Measurements from ENCODE around the gene RNF7. TPM values are rescaled to one million over a fixed set of nuclear protein-coding genes. Genes with fewer than 3 reads are reported as not detected.
A peak's percentile ranks its signal among the peaks of the same experiment; 100 is the strongest.

RNF7 gene
- total RNA-seq, 1 donor from 2014 or later, result 56.9 TPM

- no peak for TF ChIP-seq CTCF (IDR thresholded peaks at IDR 0.05; ENCODE audit: insufficient read depth, low read length, severe bottlenecking)
- no peak for FAIRE-seq
- no peak for DNase-seq (ENCODE audit: low read depth)
- no peaks in the 10 kb centered on the region for H3K27me3 ChIP-seq (ENCODE audit: control insufficient read depth, insufficient read depth, low read length)
- no peaks in the 10 kb centered on the region for H3K36me3 ChIP-seq (ENCODE audit: control insufficient read depth, insufficient read depth, low read length)
- H3K4me3 ChIP-seq (ENCODE audit: low read depth, low read length), result no peak overlapping the region
Observed at GRCh38 chr3:141707741-141708203, 30.3 kb upstream of the RNF7 start.

GRCh38 chr3:141708367-141708766 lies 29.7 kb upstream of the RNF7 start:
- no peak for FAIRE-seq
- H3K27me3 ChIP-seq (ENCODE audit: control insufficient read depth, insufficient read depth, low read length), result no peaks in the 10 kb centered on the region
- no peak for TF ChIP-seq CTCF (IDR thresholded peaks at IDR 0.05; ENCODE audit: insufficient read depth, low read length, severe bottlenecking)
- no peak for DNase-seq (ENCODE audit: low read depth)
- H3K36me3 ChIP-seq (ENCODE audit: control insufficient read depth, insufficient read depth, low read length), result no peaks in the 10 kb centered on the region
- H3K4me3 ChIP-seq (ENCODE audit: low read depth, low read length), result no peak overlapping the region

GRCh38 chr3:141709126-141709770 lies 28.9 kb upstream of the RNF7 start:
- Histone ChIP-seq H3K27me3 (ENCODE audit: control insufficient read depth, insufficient read depth, low read length) (no peaks in the 10 kb centered on the region), H3K36me3 (ENCODE audit: control insufficient read depth, insufficient read depth, low read length) (no peaks in the 10 kb centered on the region), H3K4me3 (ENCODE audit: low read depth, low read length) (no peak overlapping the region)
- TF ChIP-seq CTCF (IDR thresholded peaks at IDR 0.05; ENCODE audit: insufficient read depth, low read length, severe bottlenecking), result no peak
- FAIRE-seq (no peak), DNase-seq (ENCODE audit: low read depth) (no peak)

GRCh38 chr3:141710121-141710520 lies 28.0 kb upstream of the RNF7 start:
- Histone ChIP-seq H3K27me3 (ENCODE audit: control insufficient read depth, insufficient read depth, low read length) (no peaks in the 10 kb centered on the region), H3K4me3 (ENCODE audit: low read depth, low read length) (no peak overlapping the region), H3K36me3 (ENCODE audit: control insufficient read depth, insufficient read depth, low read length) (no peaks in the 10 kb centered on the region)
- FAIRE-seq (no peak), DNase-seq (ENCODE audit: low read depth) (no peak)
- TF ChIP-seq CTCF (IDR thresholded peaks at IDR 0.05; ENCODE audit: insufficient read depth, low read length, severe bottlenecking), result no peak

- no peak for TF ChIP-seq CTCF (IDR thresholded peaks at IDR 0.05; ENCODE audit: insufficient read depth, low read length, severe bottlenecking)
- peak; percentile 86 for DNase-seq (ENCODE audit: low read depth)
- Histone ChIP-seq H3K4me3 (ENCODE audit: low read depth, low read length) (no peak overlapping the region), H3K36me3 (ENCODE audit: control insufficient read depth, insufficient read depth, low read length) (no peaks in the 10 kb centered on the region), H3K27me3 (ENCODE audit: control insufficient read depth, insufficient read depth, low read length) (no peaks in the 10 kb centered on the region)
- no peak for FAIRE-seq
Observed at GRCh38 chr3:141710888-141711616, 27.0 kb upstream of the RNF7 start.
